Breast epithelium (tissue), 4 donors: ENCODE data around the gene CACNA2D3. TPM values are rescaled to one million over a fixed set of nuclear protein-coding genes. Genes with fewer than 3 reads are reported as not detected.

Experiments
- DNase-seq, 2 donors: peaks; one replicate each; pipeline ENCODE4 v3.0.0-alpha.2; 2019; ENCODE audit warnings: low spot score in 2 of 2
- H3K27ac ChIP-seq, 2 donors: fragments of 200-600 bp; sonication (generic) in 1 of 2; one replicate each; pipeline ENCODE4 v1.5.1; 2016 to 2019; ENCODE audit warnings: mild to moderate bottlenecking in 1 of 2
- H3K27me3 ChIP-seq, 2 donors: fragments of 200-600 bp; sonication (generic) in 1 of 2; one replicate each; pipeline versions ENCODE4 v1.5.1 to v1.6.0; 2017 to 2019; ENCODE audit warnings: control low read depth in 1 of 2, mild to moderate bottlenecking in 1 of 2
- H3K36me3 ChIP-seq: fragments of 200-600 bp; one replicate; pipeline ENCODE4 v1.5.1; 2019
- H3K4me1 ChIP-seq, 2 donors: fragments of 200-600 bp; sonication (generic); one replicate each; pipeline ENCODE4 v1.5.1; 2016 to 2019; ENCODE audit warnings: control low read depth in 1 of 2
- H3K4me3 ChIP-seq, 3 donors: fragments of 200-600 bp; sonication (generic); 1 replicate in 2 of 3; 2 replicates in 1 of 3; pipeline ENCODE4 v1.5.1; 2016 to 2019; ENCODE audit warnings: mild to moderate bottlenecking in 3 of 3, moderate library complexity in 2 of 3
- H3K9me3 ChIP-seq, 2 donors: fragments of 200-600 bp; sonication (generic) in 1 of 2; one replicate each; pipeline ENCODE4 v1.5.1; 2016 to 2019; ENCODE audit warnings: control low read depth in 1 of 2
- CTCF ChIP-seq, 3 donors: fragments of 450-650 bp; IDR thresholded peaks; one replicate each; pipeline ENCODE4 v1.5.1; 2016 to 2017; ENCODE audit warnings: antibody characterized with exemption in 3 of 3, mild to moderate bottlenecking in 3 of 3, moderate library complexity in 3 of 3
- POLR2A ChIP-seq: fragments of 450-650 bp; IDR thresholded peaks from one replicate; pipeline ENCODE4 v1.6.1; 2016; ENCODE audit warnings: antibody characterized with exemption, mild to moderate bottlenecking, moderate library complexity
- POLR2AphosphoS5 ChIP-seq, 3 donors: sonication (generic); formaldehyde crosslinking; IDR thresholded peaks; one replicate each; pipeline ENCODE4 v1.6.1; 2017; ENCODE audit warnings: antibody characterized with exemption in 3 of 3
- intact Hi-C: fragments of 100-400 bp; cut with DNase I; formaldehyde crosslinking; loops from one replicate; pipeline ENCODE4 v1.15.1; 2023; ENCODE audit warnings: low total_unique reads
- total RNA-seq, 3 donors: library from RNA; depleted of rRNA; stranded (reverse); fragments of >200 nt; gene quantifications; one replicate each; pipeline ENCODE4 v1.1.0, GENCODE V29; 2016

CACNA2D3 gene
- total RNA-seq, 3 donors from 2014 or later = 0.59 to 3.4 (median 2.3) TPM

- no peaks in the 10 kb centered on the region for H3K27me3 ChIP-seq
- H3K27ac ChIP-seq = no peak overlapping the region
- intact Hi-C loops = no loop called here
- no peak for DNase-seq
- no peak overlapping the region for H3K4me3 ChIP-seq
- no peaks in the 10 kb centered on the region for H3K4me1 ChIP-seq
- no peaks in the 10 kb centered on the region for H3K36me3 ChIP-seq
- no peak for TF ChIP-seq POLR2A
- no peak for TF ChIP-seq CTCF (IDR thresholded peaks at IDR 0.05)
- TF ChIP-seq POLR2AphosphoS5 (IDR thresholded peaks at IDR 0.05) = no peak
- H3K9me3 ChIP-seq = no peaks in the 10 kb centered on the region
These were observed 191.1 kb downstream of the CACNA2D3 start for GRCh38 chr3:54313418-54313817.

GRCh38 chr3:54321520-54321919 is 199.2 kb downstream of the CACNA2D3 start:
- intact Hi-C loops = no loop called here
- Histone ChIP-seq H3K4me1 (no peaks in the 10 kb centered on the region), H3K36me3 (no peaks in the 10 kb centered on the region), H3K27me3 (no peaks in the 10 kb centered on the region), H3K9me3 (no peaks in the 10 kb centered on the region), H3K27ac (no peak overlapping the region), H3K4me3 (no peak overlapping the region)
- no peak for TF ChIP-seq POLR2A
- no peak for TF ChIP-seq CTCF (IDR thresholded peaks at IDR 0.05)
- no peak for DNase-seq

GRCh38 chr3:54322354-54322753 is 200.0 kb downstream of the CACNA2D3 start:
- H3K4me3 ChIP-seq = no peak overlapping the region
- no peak overlapping the region for H3K27ac ChIP-seq
- H3K4me1 ChIP-seq = no peaks in the 10 kb centered on the region
- no peaks in the 10 kb centered on the region for H3K27me3 ChIP-seq
- TF ChIP-seq CTCF (IDR thresholded peaks at IDR 0.05) (no peak), POLR2A (no peak), POLR2AphosphoS5 (IDR thresholded peaks at IDR 0.05) (no peak)
- intact Hi-C loops = no loop called here
- H3K36me3 ChIP-seq = no peaks in the 10 kb centered on the region
- H3K9me3 ChIP-seq = no peaks in the 10 kb centered on the region
- no peak for DNase-seq

- no peaks in the 10 kb centered on the region for H3K9me3 ChIP-seq
- no peak for DNase-seq
- no peak overlapping the region for H3K27ac ChIP-seq
- no peak overlapping the region for H3K4me3 ChIP-seq
- no peaks in the 10 kb centered on the region for H3K36me3 ChIP-seq
- no peaks in the 10 kb centered on the region for H3K27me3 ChIP-seq
- TF ChIP-seq POLR2AphosphoS5 (IDR thresholded peaks at IDR 0.05) (no peak), CTCF (IDR thresholded peaks at IDR 0.05) (no peak), POLR2A (no peak)
- intact Hi-C loops = no loop called here
- H3K4me1 ChIP-seq = no peaks in the 10 kb centered on the region
These were observed 201.8 kb downstream of the CACNA2D3 start for GRCh38 chr3:54324103-54324502.

- H3K27me3 ChIP-seq = no peaks in the 10 kb centered on the region
These were observed 204.6 kb downstream of the CACNA2D3 start for GRCh38 chr3:54326951-54327350.

More at GRCh38 chr3:54326951-54327350, 204.6 kb downstream of the CACNA2D3 start:
- no peaks in the 10 kb centered on the region for H3K36me3 ChIP-seq
- H3K4me1 ChIP-seq = no peaks in the 10 kb centered on the region
- H3K4me3 ChIP-seq = no peak overlapping the region
- intact Hi-C loops = no loop called here
- H3K9me3 ChIP-seq = no peaks in the 10 kb centered on the region
- no peak for TF ChIP-seq CTCF (IDR thresholded peaks at IDR 0.05)
- TF ChIP-seq POLR2A = no peak
- no peak for TF ChIP-seq POLR2AphosphoS5 (IDR thresholded peaks at IDR 0.05)
- no peak for DNase-seq
- H3K27ac ChIP-seq = no peak overlapping the region
